IMR-90 (cell line): ENCODE data around the gene GNB5.
A peak's percentile ranks its signal among the peaks of the same experiment; 100 is the strongest.

ENCODE experiments used
- BHLHE40 ChIP-seq: fragments of 150-350 bp; IDR thresholded peaks from 2 replicates; pipeline ENCODE4 v1.6.1; 2016; ENCODE audit warnings: mild to moderate bottlenecking, low read depth, low read length
- RAD21 ChIP-seq: IDR thresholded peaks from 2 replicates; pipeline ENCODE4 v1.6.1; 2012; ENCODE audit warnings: low read length, improper control_type of control experiment
- TF ChIP-seq, protein P1 (sequence below): conservative IDR thresholded peaks from 2 replicates; pipeline ENCODE4 v1.5.1; 2012; ENCODE audit warnings: mild to moderate bottlenecking, low read depth, low read length, improper control_type of control experiment

- peak; percentile 79 for TF ChIP-seq RAD21
- no peak for TF ChIP-seq BHLHE40
- TF ChIP-seq, protein P1, sequence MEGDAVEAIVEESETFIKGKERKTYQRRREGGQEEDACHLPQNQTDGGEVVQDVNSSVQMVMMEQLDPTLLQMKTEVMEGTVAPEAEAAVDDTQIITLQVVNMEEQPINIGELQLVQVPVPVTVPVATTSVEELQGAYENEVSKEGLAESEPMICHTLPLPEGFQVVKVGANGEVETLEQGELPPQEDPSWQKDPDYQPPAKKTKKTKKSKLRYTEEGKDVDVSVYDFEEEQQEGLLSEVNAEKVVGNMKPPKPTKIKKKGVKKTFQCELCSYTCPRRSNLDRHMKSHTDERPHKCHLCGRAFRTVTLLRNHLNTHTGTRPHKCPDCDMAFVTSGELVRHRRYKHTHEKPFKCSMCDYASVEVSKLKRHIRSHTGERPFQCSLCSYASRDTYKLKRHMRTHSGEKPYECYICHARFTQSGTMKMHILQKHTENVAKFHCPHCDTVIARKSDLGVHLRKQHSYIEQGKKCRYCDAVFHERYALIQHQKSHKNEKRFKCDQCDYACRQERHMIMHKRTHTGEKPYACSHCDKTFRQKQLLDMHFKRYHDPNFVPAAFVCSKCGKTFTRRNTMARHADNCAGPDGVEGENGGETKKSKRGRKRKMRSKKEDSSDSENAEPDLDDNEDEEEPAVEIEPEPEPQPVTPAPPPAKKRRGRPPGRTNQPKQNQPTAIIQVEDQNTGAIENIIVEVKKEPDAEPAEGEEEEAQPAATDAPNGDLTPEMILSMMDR = peak; percentile 80
Observed at GRCh38 chr15:52139599-52140462, 51.4 kb downstream of the GNB5 start.
